Measurements from ENCODE around the gene GPR146. TPM values are rescaled to one million over a fixed set of nuclear protein-coding genes. Genes with fewer than 3 reads are reported as not detected.

Gene GPR146
- total and polyA plus RNA-seq, 9 of the 15 experiments (the other 6 are each of a cell fraction or from before 2014, with no cell fraction given), result 0.22 to 3.6 (median 0.64) TPM; not detected in 2

DNA sequence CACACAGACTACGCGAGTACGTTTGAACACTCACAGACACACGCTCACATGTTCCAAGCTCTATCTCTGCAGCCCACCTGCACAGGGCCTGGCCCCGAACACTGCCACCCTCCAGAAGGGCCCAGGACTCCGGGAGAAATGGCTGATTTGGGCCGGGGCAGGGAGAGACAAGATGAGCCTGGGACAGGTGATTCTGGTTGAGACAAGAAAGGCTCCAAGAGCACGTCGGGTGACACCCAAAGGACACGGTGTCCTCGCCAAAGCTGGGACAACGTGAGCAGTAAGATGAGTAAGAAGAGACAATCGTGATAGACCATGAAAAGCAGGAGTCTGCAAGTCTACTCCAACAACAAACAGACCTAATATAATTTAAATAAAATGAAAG lies 52.8 kb downstream of the GPR146 start:
- H3K9me3 ChIP-seq (replicated peaks; ENCODE audit: control insufficient read depth, insufficient read depth, low read depth, low read length), result no peaks in the 10 kb centered on the region
- intact Hi-C loops (cut with micrococcal nuclease), result no loop called here
- no peak overlapping the region for H3K4me3 ChIP-seq
- H3K4me2 ChIP-seq (ENCODE audit: insufficient read depth, low read length), result no peak overlapping the region
- H3K27me3 ChIP-seq (ENCODE audit: control insufficient read depth in 2 of 2, insufficient read depth in 2 of 2, low read length in 2 of 2), result no peaks in the 10 kb centered on the region
- no peak overlapping the region for H2AFZ ChIP-seq (ENCODE audit: low read depth, low read length)
- peaks cover 5 to 52% of the 10 kb centered on the region in 2 experiments; a peak in 4 of 5 replicates for H3K4me1 ChIP-seq (replicated peaks in 1 of 2; ENCODE audit: control insufficient read depth in 2 of 2, insufficient read depth in 2 of 2, low read length in 2 of 2)
- H4K20me1 ChIP-seq (replicated peaks; ENCODE audit: control insufficient read depth, insufficient read depth, low read length), result peaks cover 8% of the 10 kb centered on the region; the same call in 1 of the 2 replicates
- CTCF ChIA-PET (ENCODE audit: low intra/inter-chr PET ratio), result no interaction called here
- no TSS peak for BruUV-seq (replicated peaks)
- H3K27ac ChIP-seq (ENCODE audit: extremely low read depth, low read depth, low read length), result no peak overlapping the region
- peak overlapping the region in 1 of 2 experiments; percentile 84; a peak in 2 of 4 replicates for H3K9ac ChIP-seq (ENCODE audit: insufficient read depth in 1 of 2, low read depth in 2 of 2, low read length in 2 of 2)
- in situ Hi-C loops (cut with MboI), result no loop called here
- H3K79me2 ChIP-seq (ENCODE audit: control insufficient read depth, insufficient read depth, low read length), result peaks cover 2% of the 10 kb centered on the region; the same call in 1 of the 3 replicates
- peak; percentile 31; the same call in 2 of the 3 replicates for ATAC-seq
- no peak for TF ChIP-seq CBFA2T2 (conservative IDR thresholded peaks at IDR 0.05)
- no peak for TF ChIP-seq MECOM (CRISPR knock-in tag; IDR thresholded peaks at IDR 0.05)
- no peak for TF ChIP-seq ZNF717 (CRISPR knock-in tag; IDR thresholded peaks at IDR 0.05)
- no peak for TF ChIP-seq MAFG (tag; conservative IDR thresholded peaks at IDR 0.05)
- TF ChIP-seq, protein P1, sequence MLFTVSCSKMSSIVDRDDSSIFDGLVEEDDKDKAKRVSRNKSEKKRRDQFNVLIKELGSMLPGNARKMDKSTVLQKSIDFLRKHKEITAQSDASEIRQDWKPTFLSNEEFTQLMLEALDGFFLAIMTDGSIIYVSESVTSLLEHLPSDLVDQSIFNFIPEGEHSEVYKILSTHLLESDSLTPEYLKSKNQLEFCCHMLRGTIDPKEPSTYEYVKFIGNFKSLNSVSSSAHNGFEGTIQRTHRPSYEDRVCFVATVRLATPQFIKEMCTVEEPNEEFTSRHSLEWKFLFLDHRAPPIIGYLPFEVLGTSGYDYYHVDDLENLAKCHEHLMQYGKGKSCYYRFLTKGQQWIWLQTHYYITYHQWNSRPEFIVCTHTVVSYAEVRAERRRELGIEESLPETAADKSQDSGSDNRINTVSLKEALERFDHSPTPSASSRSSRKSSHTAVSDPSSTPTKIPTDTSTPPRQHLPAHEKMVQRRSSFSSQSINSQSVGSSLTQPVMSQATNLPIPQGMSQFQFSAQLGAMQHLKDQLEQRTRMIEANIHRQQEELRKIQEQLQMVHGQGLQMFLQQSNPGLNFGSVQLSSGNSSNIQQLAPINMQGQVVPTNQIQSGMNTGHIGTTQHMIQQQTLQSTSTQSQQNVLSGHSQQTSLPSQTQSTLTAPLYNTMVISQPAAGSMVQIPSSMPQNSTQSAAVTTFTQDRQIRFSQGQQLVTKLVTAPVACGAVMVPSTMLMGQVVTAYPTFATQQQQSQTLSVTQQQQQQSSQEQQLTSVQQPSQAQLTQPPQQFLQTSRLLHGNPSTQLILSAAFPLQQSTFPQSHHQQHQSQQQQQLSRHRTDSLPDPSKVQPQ (CRISPR knock-in tag; IDR thresholded peaks at IDR 0.05; ENCODE audit: borderline replicate concordance), result no peak
- FAIRE-seq, result no peak
- H3K36me3 ChIP-seq (ENCODE audit: control insufficient read depth, insufficient read depth, low read length), result peaks cover under 1% of the 10 kb centered on the region; the same call in 1 of the 3 replicates
- 57% methylated on average over 13 of the region's 13 CpGs for WGBS (ENCODE audit: insufficient coverage, low coverage, missing lambda C conversion rate)
- DNase-seq (ENCODE audit: extremely low read depth in 1 of 4, low spot score in 3 of 4), result no peak
- H3K9me1 ChIP-seq (ENCODE audit: control insufficient read depth, insufficient read depth, low read length), result no peaks in the 10 kb centered on the region
- POLR2A ChIA-PET, result interaction anchor here (1.0 kb wide), 1 partner anchor 31 kb away, joined by 5 read pairs; no protein-coding TSS in a partner anchor
